ENCODE measurements around the gene CREB5.
"Not testable (repeated sequence)": the region's sequence is repeated elsewhere in the genome, so short reads cannot be mapped to it uniquely, and the experiment has no call there.

CREB5 gene

GRCh38 chr7:28758186-28758585, 345.9 kb downstream of the CREB5 start:
- DNase-seq = no peak

- no peak for DNase-seq
These were observed 347.2 kb downstream of the CREB5 start for GRCh38 chr7:28759475-28759971.

- DNase-seq = no peak
These were observed 349.2 kb downstream of the CREB5 start for GRCh38 chr7:28761505-28761904.

GRCh38 chr7:28762651-28763050, 350.3 kb downstream of the CREB5 start:
- DNase-seq = no peak

GRCh38 chr7:28766359-28766758, 354.0 kb downstream of the CREB5 start:
- DNase-seq = no peak

- no peak for DNase-seq
These were observed 355.0 kb downstream of the CREB5 start for GRCh38 chr7:28767356-28767755.

GRCh38 chr7:28768577-28769147, 356.3 kb downstream of the CREB5 start:
- DNase-seq = no peak

GRCh38 chr7:28771906-28772622, 359.7 kb downstream of the CREB5 start:
- no peak for DNase-seq

- DNase-seq = no peak
These were observed 361.3 kb downstream of the CREB5 start for GRCh38 chr7:28773423-28774145.

- DNase-seq = no peak
These were observed 362.1 kb downstream of the CREB5 start for GRCh38 chr7:28774261-28774988.

GRCh38 chr7:28776463-28777157, 364.3 kb downstream of the CREB5 start:
- no peak for DNase-seq

GRCh38 chr7:28778786-28779185, 366.5 kb downstream of the CREB5 start:
- DNase-seq = no peak

GRCh38 chr7:28779954-28780353, 367.6 kb downstream of the CREB5 start:
- DNase-seq = no peak

GRCh38 chr7:28782362-28782761, 370.0 kb downstream of the CREB5 start:
- no peak for DNase-seq

GRCh38 chr7:28784171-28784902, 372.0 kb downstream of the CREB5 start:
- no peak for DNase-seq

- DNase-seq = no peak
These were observed 373.0 kb downstream of the CREB5 start for GRCh38 chr7:28785041-28785995.

GRCh38 chr7:28786156-28786555, 373.8 kb downstream of the CREB5 start:
- not testable (repeated sequence) for DNase-seq

- no peak for DNase-seq
These were observed 374.8 kb downstream of the CREB5 start for GRCh38 chr7:28787106-28787505.

- DNase-seq = no peak
These were observed 378.1 kb downstream of the CREB5 start for GRCh38 chr7:28790467-28790866.

GRCh38 chr7:28792858-28793257, 380.5 kb downstream of the CREB5 start:
- DNase-seq = no peak

All from activated gamma-delta T cell treated with Interleukin-2 at 50 U/mL for 16 hours (primary cell).